GM21423 (cell line): ENCODE data around the gene SYNJ1.

Source experiments
- ATAC-seq: cut with Tn5 transposase; IDR thresholded peaks from one replicate; pipeline ENCODE4 v1.9.1; 2021; ENCODE audit warnings: mild to moderate bottlenecking, moderate library complexity; ENCODE audit not compliant: unreplicated experiment

Gene SYNJ1

GRCh38 chr21:32584472-32584871 lies 143.3 kb downstream of the SYNJ1 start:
- ATAC-seq, result no peak

- ATAC-seq, result no peak
Observed at GRCh38 chr21:32581732-32582131, 146.1 kb downstream of the SYNJ1 start.

- ATAC-seq, result no peak
Observed at GRCh38 chr21:32580949-32581348, 146.9 kb downstream of the SYNJ1 start.
